Subcutaneous adipose tissue (tissue), 4 donors: ENCODE results near the gene MGAT4A. TPM values are rescaled to one million over a fixed set of nuclear protein-coding genes. Genes with fewer than 3 reads are reported as not detected.

Source experiments
- CTCF ChIP-seq: fragments of 450-650 bp; IDR thresholded peaks from one replicate; pipeline ENCODE4 v1.5.1; 2016; ENCODE audit warnings: low read depth, mild to moderate bottlenecking, control low read depth, antibody characterized with exemption, moderate library complexity
- total RNA-seq, 4 donors: library from RNA; depleted of rRNA; stranded (reverse); fragments of >200 nt; gene quantifications; one replicate each; pipeline ENCODE4 v1.1.0, GENCODE V29; 2016

Gene MGAT4A
- total RNA-seq, 4 donors from 2014 or later: 23.0 to 30.8 (median 27.5) TPM

- TF ChIP-seq CTCF: no peak
These were observed 15.5 kb upstream of the MGAT4A start for GRCh38 chr2:98746426-98746825.

- TF ChIP-seq CTCF: no peak
These were observed 13.7 kb upstream of the MGAT4A start for GRCh38 chr2:98744595-98744994.

- no peak for TF ChIP-seq CTCF
These were observed 12.9 kb upstream of the MGAT4A start for GRCh38 chr2:98743835-98744234.

GRCh38 chr2:98739020-98739419 is 8.1 kb upstream of the MGAT4A start:
- no peak for TF ChIP-seq CTCF

- no peak for TF ChIP-seq CTCF
These were observed 7.4 kb upstream of the MGAT4A start for GRCh38 chr2:98738304-98738703.

GRCh38 chr2:98737848-98738247 is 6.9 kb upstream of the MGAT4A start:
- no peak for TF ChIP-seq CTCF

GRCh38 chr2:98736464-98736889 is 5.5 kb upstream of the MGAT4A start:
- no peak for TF ChIP-seq CTCF
